Breast epithelium (tissue), 4 donors: Measurements from ENCODE around the gene RETREG2. TPM values are rescaled to one million over a fixed set of nuclear protein-coding genes. Genes with fewer than 3 reads are reported as not detected.

Experiments
- DNase-seq, 2 donors: peaks; one replicate each; pipeline ENCODE4 v3.0.0-alpha.2; 2019; ENCODE audit warnings: low spot score in 2 of 2
- H3K27ac ChIP-seq, 2 donors: fragments of 200-600 bp; sonication (generic) in 1 of 2; one replicate each; pipeline ENCODE4 v1.5.1; 2016 to 2019; ENCODE audit warnings: mild to moderate bottlenecking in 1 of 2
- H3K27me3 ChIP-seq, 2 donors: fragments of 200-600 bp; sonication (generic) in 1 of 2; one replicate each; pipeline versions ENCODE4 v1.5.1 to v1.6.0; 2017 to 2019; ENCODE audit warnings: control low read depth in 1 of 2, mild to moderate bottlenecking in 1 of 2
- H3K36me3 ChIP-seq: fragments of 200-600 bp; one replicate; pipeline ENCODE4 v1.5.1; 2019
- H3K4me1 ChIP-seq, 2 donors: fragments of 200-600 bp; sonication (generic); one replicate each; pipeline ENCODE4 v1.5.1; 2016 to 2019; ENCODE audit warnings: control low read depth in 1 of 2
- H3K4me3 ChIP-seq, 3 donors: fragments of 200-600 bp; sonication (generic); 1 replicate in 2 of 3; 2 replicates in 1 of 3; pipeline ENCODE4 v1.5.1; 2016 to 2019; ENCODE audit warnings: mild to moderate bottlenecking in 3 of 3, moderate library complexity in 2 of 3
- H3K9me3 ChIP-seq, 2 donors: fragments of 200-600 bp; sonication (generic) in 1 of 2; one replicate each; pipeline ENCODE4 v1.5.1; 2016 to 2019; ENCODE audit warnings: control low read depth in 1 of 2
- CTCF ChIP-seq, 3 donors: fragments of 450-650 bp; IDR thresholded peaks; one replicate each; pipeline ENCODE4 v1.5.1; 2016 to 2017; ENCODE audit warnings: antibody characterized with exemption in 3 of 3, mild to moderate bottlenecking in 3 of 3, moderate library complexity in 3 of 3
- POLR2A ChIP-seq: fragments of 450-650 bp; IDR thresholded peaks from one replicate; pipeline ENCODE4 v1.6.1; 2016; ENCODE audit warnings: antibody characterized with exemption, mild to moderate bottlenecking, moderate library complexity
- POLR2AphosphoS5 ChIP-seq, 3 donors: sonication (generic); formaldehyde crosslinking; IDR thresholded peaks; one replicate each; pipeline ENCODE4 v1.6.1; 2017; ENCODE audit warnings: antibody characterized with exemption in 3 of 3
- intact Hi-C: fragments of 100-400 bp; cut with DNase I; formaldehyde crosslinking; loops from one replicate; pipeline ENCODE4 v1.15.1; 2023; ENCODE audit warnings: low total_unique reads
- total RNA-seq, 3 donors: library from RNA; depleted of rRNA; stranded (reverse); fragments of >200 nt; gene quantifications; one replicate each; pipeline ENCODE4 v1.1.0, GENCODE V29; 2016

RETREG2 gene
- total RNA-seq, 3 donors from 2014 or later: 58.7 to 79.7 (median 66.3) TPM

- intact Hi-C loops: no loop called here
- Histone ChIP-seq H3K4me1 (no peaks in the 10 kb centered on the region), H3K27me3 (no peaks in the 10 kb centered on the region), H3K36me3 (no peaks in the 10 kb centered on the region), H3K4me3 (no peak overlapping the region), H3K9me3 (no peaks in the 10 kb centered on the region), H3K27ac (no peak overlapping the region)
- TF ChIP-seq POLR2AphosphoS5 (IDR thresholded peaks at IDR 0.05) (no peak), CTCF (IDR thresholded peaks at IDR 0.05) (no peak), POLR2A (no peak)
- DNase-seq: no peak
These were observed 9.5 kb upstream of the RETREG2 start for GRCh38 chr2:219168526-219168925.

- H3K36me3 ChIP-seq: no peaks in the 10 kb centered on the region
- intact Hi-C loops: no loop called here
- no peaks in the 10 kb centered on the region for H3K4me1 ChIP-seq
- H3K9me3 ChIP-seq: no peaks in the 10 kb centered on the region
- H3K4me3 ChIP-seq: no peak overlapping the region
- no peak overlapping the region for H3K27ac ChIP-seq
- no peak for TF ChIP-seq CTCF (IDR thresholded peaks at IDR 0.05)
- TF ChIP-seq POLR2AphosphoS5 (IDR thresholded peaks at IDR 0.05): no peak
- no peak for TF ChIP-seq POLR2A
- DNase-seq: no peak
- H3K27me3 ChIP-seq: no peaks in the 10 kb centered on the region
These were observed 9.1 kb upstream of the RETREG2 start for GRCh38 chr2:219168932-219169331.

GRCh38 chr2:219169930-219170654 is 8.0 kb upstream of the RETREG2 start, which contains the start of gene SLC23A3:
Gene SLC23A3, minus strand, starts transcription at chr2:219170029. Its CDS starts 45 bp downstream, at chr2:219169984.
- intact Hi-C loops: loop anchor here (10.0 kb wide), 1 partner anchor 515 kb away; no protein-coding TSS in a partner anchor
- no peak for DNase-seq
- Histone ChIP-seq H3K9me3 (no peaks in the 10 kb centered on the region), H3K4me3 (no peak within 1 kb of the TSS), H3K27ac (peak within 1 kb of the TSS in 1 of 2 donors; percentile 71), H3K27me3 (no peaks in the 10 kb centered on the region), H3K36me3 (no peaks in the 10 kb centered on the region), H3K4me1 (no peaks in the 10 kb centered on the region)
- TF ChIP-seq POLR2A: no peak
- TF ChIP-seq POLR2AphosphoS5 (IDR thresholded peaks at IDR 0.05): no peak
- TF ChIP-seq CTCF (IDR thresholded peaks at IDR 0.05): no peak

GRCh38 chr2:219171231-219171651 is 6.8 kb upstream of the RETREG2 start:
- Histone ChIP-seq H3K27ac (peak overlapping the region; percentile 71 to 78), H3K4me3 (no peak overlapping the region), H3K4me1 (peaks cover 0 to 9% of the 10 kb centered on the region in 2 donors), H3K27me3 (no peaks in the 10 kb centered on the region), H3K9me3 (no peaks in the 10 kb centered on the region), H3K36me3 (no peaks in the 10 kb centered on the region)
- TF ChIP-seq CTCF (IDR thresholded peaks at IDR 0.05) (peak; percentile 68 to 73 (median 72)), POLR2AphosphoS5 (IDR thresholded peaks at IDR 0.05) (peak in 2 of 3 donors; percentile 45), POLR2A (no peak)
- DNase-seq: peak in 1 of 2 donors; percentile 57
- intact Hi-C loops: loop anchor here (10.0 kb wide), 1 partner anchor 514 kb away; no protein-coding TSS in a partner anchor
